HepG2 (cell line): ENCODE data around the gene TTLL10. TPM values are rescaled to one million over a fixed set of nuclear protein-coding genes. Genes with fewer than 3 reads are reported as not detected.
A peak's percentile ranks its signal among the peaks of the same experiment; 100 is the strongest.

ENCODE experiments used
- AGO2 ChIP-seq: fragments of 200-400 bp; formaldehyde crosslinking; optimal IDR thresholded peaks from 2 replicates; pipeline ENCODE3; 2017; ENCODE audit warnings: mild to moderate bottlenecking, low read depth, low read length, moderate library complexity
- CEBPB ChIP-seq: IDR thresholded peaks from 2 replicates; pipeline ENCODE4 v1.6.1; 2011; ENCODE audit warnings: low read depth, low read length, improper control_type of control experiment, borderline replicate concordance
- CHD2 ChIP-seq: IDR thresholded peaks from 2 replicates; pipeline ENCODE4 v1.6.1; 2011; ENCODE audit warnings: low read depth, low read length, improper control_type of control experiment
- CSRNP1 ChIP-seq: sonication (generic); formaldehyde crosslinking; IDR thresholded peaks from 2 replicates; pipeline ENCODE4 v1.8.1; 2023; ENCODE audit warnings: mild to moderate bottlenecking, missing genetic modification reagents
- ELF1 ChIP-seq: sonication (generic); formaldehyde crosslinking; IDR thresholded peaks from 2 replicates; pipeline ENCODE4 v1.4.0; 2020; ENCODE audit warnings: missing genetic modification reagents
- ELF3 ChIP-seq: IDR thresholded peaks from 2 replicates; pipeline ENCODE4 v1.6.1; 2016; ENCODE audit warnings: missing genetic modification reagents, missing compliant biosample characterization
- ETV5 ChIP-seq: IDR thresholded peaks from 2 replicates; pipeline ENCODE4 v1.6.1; 2018; ENCODE audit warnings: missing biosample characterization, missing genetic modification reagents, inconsistent platforms, borderline replicate concordance
- FOXP4 ChIP-seq: sonication (generic); formaldehyde crosslinking; IDR thresholded peaks from 2 replicates; pipeline ENCODE4 v1.4.0; 2020; ENCODE audit warnings: missing genetic modification reagents
- HOXA5 ChIP-seq: sonication (generic); formaldehyde crosslinking; IDR thresholded peaks from 2 replicates; pipeline ENCODE4 v1.4.0; 2020; ENCODE audit warnings: missing genetic modification reagents
- KDM5A ChIP-seq: fragments of 200-600 bp; sonication (generic); IDR thresholded peaks from 2 replicates; pipeline ENCODE4 v1.7.0; 2018; ENCODE audit warnings: antibody characterized with exemption, mild to moderate bottlenecking, low read length, borderline replicate concordance
- KMT2A ChIP-seq: sonication (generic); formaldehyde crosslinking; IDR thresholded peaks from 2 replicates; pipeline ENCODE4 v1.4.0; 2020; ENCODE audit warnings: missing genetic modification reagents
- MAZ ChIP-seq, 2 experiments: sonication (generic) in 1 of 2; formaldehyde crosslinking in 1 of 2; IDR thresholded peaks; 2 replicates each; pipeline versions ENCODE4 v1.5.0 to v1.6.1; 2012 to 2020; ENCODE audit warnings: low read depth in 2 of 2, mild to moderate bottlenecking in 2 of 2, borderline replicate concordance in 1 of 2, improper control_type of control experiment in 1 of 2, low read length in 1 of 2, missing genetic modification reagents in 1 of 2, moderate library complexity in 1 of 2
- NFIB ChIP-seq: sonication (generic); formaldehyde crosslinking; IDR thresholded peaks from 2 replicates; pipeline ENCODE4 v1.9.0; 2021; ENCODE audit warnings: missing genetic modification reagents, mild to moderate bottlenecking, borderline replicate concordance
- NR2F1 ChIP-seq, 2 experiments: fragments of 450-650 bp in 1 of 2; formaldehyde crosslinking in 1 of 2; IDR thresholded peaks; 2 replicates each; pipeline versions ENCODE4 v1.5.0 to v1.6.1; 2016 to 2020; ENCODE audit warnings: mild to moderate bottlenecking in 1 of 2, missing compliant biosample characterization in 1 of 2, missing genetic modification reagents in 1 of 2, moderate library complexity in 1 of 2
- PRMT3 ChIP-seq: sonication (generic); formaldehyde crosslinking; IDR thresholded peaks from 2 replicates; pipeline ENCODE4 v1.8.1; 2022; ENCODE audit warnings: low read depth, mild to moderate bottlenecking, moderate library complexity, missing genetic modification reagents, borderline replicate concordance
- SATB2 ChIP-seq: sonication (generic); formaldehyde crosslinking; IDR thresholded peaks from 2 replicates; pipeline ENCODE4 v1.5.0; 2020; ENCODE audit warnings: missing genetic modification reagents
- SIN3A ChIP-seq: IDR thresholded peaks from 2 replicates; pipeline ENCODE4 v1.6.1; 2011; ENCODE audit warnings: low read depth, mild to moderate bottlenecking, control low read depth, low read length, borderline replicate concordance
- TEAD2 ChIP-seq: sonication (generic); formaldehyde crosslinking; IDR thresholded peaks from 2 replicates; pipeline ENCODE4 v1.9.0; 2021; ENCODE audit warnings: missing genetic modification reagents
- TEAD3 ChIP-seq: optimal IDR thresholded peaks from 2 replicates; pipeline ENCODE3; 2016; ENCODE audit warnings: borderline replicate concordance
- ZBTB1 ChIP-seq: sonication (generic); formaldehyde crosslinking; IDR thresholded peaks from 2 replicates; pipeline ENCODE4 v1.4.0; 2020; ENCODE audit warnings: missing genetic modification reagents, borderline replicate concordance
- ZBTB8A ChIP-seq: sonication (generic); formaldehyde crosslinking; IDR thresholded peaks from 2 replicates; pipeline ENCODE4 v1.4.0; 2020; ENCODE audit warnings: mild to moderate bottlenecking, low read depth, missing genetic modification reagents, borderline replicate concordance
- ZFP82 ChIP-seq: sonication (generic); formaldehyde crosslinking; IDR thresholded peaks from 2 replicates; pipeline ENCODE4 v1.5.1; 2020; ENCODE audit warnings: mild to moderate bottlenecking, missing genetic modification reagents, borderline replicate concordance
- ZNF12 ChIP-seq: sonication (generic); formaldehyde crosslinking; IDR thresholded peaks from 2 replicates; pipeline ENCODE4 v1.5.0; 2020; ENCODE audit warnings: missing genetic modification reagents
- ZNF180 ChIP-seq: sonication (generic); formaldehyde crosslinking; IDR thresholded peaks from 2 replicates; pipeline ENCODE4 v1.4.0; 2020; ENCODE audit warnings: low read depth, missing genetic modification reagents, borderline replicate concordance
- ZNF274 ChIP-seq: sonication (generic); formaldehyde crosslinking; IDR thresholded peaks from 2 replicates; pipeline ENCODE4 v1.5.1; 2020; ENCODE audit warnings: mild to moderate bottlenecking, missing genetic modification reagents
- ZNF335 ChIP-seq: sonication (generic); formaldehyde crosslinking; IDR thresholded peaks from 2 replicates; pipeline ENCODE4 v1.4.0; 2020; ENCODE audit warnings: missing genetic modification reagents
- ZNF589 ChIP-seq: sonication (generic); formaldehyde crosslinking; conservative IDR thresholded peaks from 2 replicates; pipeline ENCODE4 v1.8.0; 2022; ENCODE audit warnings: mild to moderate bottlenecking, moderate library complexity, missing genetic modification reagents
- ZNF670 ChIP-seq: sonication (generic); formaldehyde crosslinking; IDR thresholded peaks from 2 replicates; pipeline ENCODE4 v1.8.0; 2022; ENCODE audit warnings: mild to moderate bottlenecking, missing genetic modification reagents, borderline replicate concordance
- ZNF678 ChIP-seq: sonication (generic); formaldehyde crosslinking; IDR thresholded peaks from 2 replicates; pipeline ENCODE4 v1.4.0; 2020; ENCODE audit warnings: mild to moderate bottlenecking, missing genetic modification reagents
- ZNF720 ChIP-seq: sonication (generic); formaldehyde crosslinking; IDR thresholded peaks from 2 replicates; pipeline ENCODE4 v1.4.0; 2020; ENCODE audit warnings: missing genetic modification reagents
- polyA plus RNA-seq, 8 experiments: library from polyadenylated mRNA; depleted of rRNA in 3 of 8; stranded (reverse) in 7 of 8; unstranded in 1 of 8; fragments of >200 nt; fragmentation: Illumina TruSeq in 4 of 8; extraction: Trizol in 4 of 8; gene quantifications; 2 replicates each; pipeline versions ENCODE4 v1.2.1 to v1.2.3, GENCODE V29; 2011 to 2016; ENCODE audit warnings: low read depth in 4 of 8, missing spikeins in 1 of 8, mixed read lengths in 1 of 8; ENCODE audit not compliant: insufficient read depth in 1 of 8
- total RNA-seq, 5 experiments: library from RNA; depleted of rRNA; stranded (reverse); fragments of >200 nt; fragmentation: Illumina TruSeq; extraction: Trizol; gene quantifications; 2 replicates each; pipeline ENCODE4 v1.2.3, GENCODE V29; 2016; ENCODE audit warnings: low read depth in 1 of 5

TTLL10 gene
- total and polyA plus RNA-seq, 2 of the 13 experiments (the other 11 are each of a cell fraction or from before 2014, with no cell fraction given), result not detected

- peak; percentile 35 for TF ChIP-seq AGO2
- no peak for TF ChIP-seq CHD2
- no peak for TF ChIP-seq SATB2 (CRISPR knock-in tag)
- no peak for TF ChIP-seq NR2F1 (CRISPR knock-in tag; IDR thresholded peaks at IDR 0.05)
- no peak for TF ChIP-seq PRMT3 (CRISPR knock-in tag)
- no peak for TF ChIP-seq TEAD2
- TF ChIP-seq CSRNP1 (CRISPR knock-in tag), result no peak
- peak; percentile 35; the same call in 1 of the 2 replicates for TF ChIP-seq ZNF335 (CRISPR knock-in tag)
- peak; percentile 28; the same call in 1 of the 2 replicates for TF ChIP-seq KMT2A (CRISPR knock-in tag)
- peak; percentile 85; the same call in 1 of the 2 replicates for TF ChIP-seq ZBTB8A (CRISPR knock-in tag)
- TF ChIP-seq ZBTB1 (CRISPR knock-in tag), result no peak
- no peak for TF ChIP-seq NFIB
- TF ChIP-seq ZNF12 (CRISPR knock-in tag), result no peak
- no peak for TF ChIP-seq KDM5A
- TF ChIP-seq TEAD3, result peak; percentile 48
- peak; percentile 35; the same call in 1 of the 2 replicates for TF ChIP-seq ZFP82
- TF ChIP-seq FOXP4 (CRISPR knock-in tag), result no peak
- no peak for TF ChIP-seq ZNF180 (CRISPR knock-in tag)
- TF ChIP-seq CEBPB, result no peak
- no peak for TF ChIP-seq ETV5 (CRISPR knock-in tag)
- TF ChIP-seq ZNF274 (CRISPR knock-in tag), result no peak
- TF ChIP-seq ZNF720 (CRISPR knock-in tag), result no peak
- TF ChIP-seq ZNF670, result peak; percentile 78; the same call in 1 of the 2 replicates
- TF ChIP-seq ZNF678 (CRISPR knock-in tag), result peak; percentile 26; the same call in 1 of the 2 replicates
- TF ChIP-seq ELF3 (CRISPR knock-in tag), result 0 out of 2 replicates have a peak, but pooled peaks have one; percentile 30
- TF ChIP-seq ZNF589 (CRISPR knock-in tag), result no peak
- TF ChIP-seq MAZ (IDR thresholded peaks at IDR 0.05; ENCODE audit: borderline replicate concordance, low read depth, low read length), result no peak
- 0 out of 2 replicates have a peak, but pooled peaks have one; percentile 13 for TF ChIP-seq MAZ (CRISPR knock-in tag; IDR thresholded peaks at IDR 0.05; ENCODE audit: low read depth)
- TF ChIP-seq ELF1 (CRISPR knock-in tag), result peak; percentile 12; the same call in 1 of the 2 replicates
- no peak for TF ChIP-seq HOXA5 (CRISPR knock-in tag)
- no peak for TF ChIP-seq SIN3A
These were observed 8.2 kb upstream of the TTLL10 start (continued) for GRCh38 chr1:1165485-1165884.
